ENCODE data around the gene FUBP3. TPM values are rescaled to one million over a fixed set of nuclear protein-coding genes. Genes with fewer than 3 reads are reported as not detected.

The FUBP3 gene
- total RNA-seq, 4 donors from 2014 or later, result 40.6 to 64.8 (median 46.4) TPM

DNA sequence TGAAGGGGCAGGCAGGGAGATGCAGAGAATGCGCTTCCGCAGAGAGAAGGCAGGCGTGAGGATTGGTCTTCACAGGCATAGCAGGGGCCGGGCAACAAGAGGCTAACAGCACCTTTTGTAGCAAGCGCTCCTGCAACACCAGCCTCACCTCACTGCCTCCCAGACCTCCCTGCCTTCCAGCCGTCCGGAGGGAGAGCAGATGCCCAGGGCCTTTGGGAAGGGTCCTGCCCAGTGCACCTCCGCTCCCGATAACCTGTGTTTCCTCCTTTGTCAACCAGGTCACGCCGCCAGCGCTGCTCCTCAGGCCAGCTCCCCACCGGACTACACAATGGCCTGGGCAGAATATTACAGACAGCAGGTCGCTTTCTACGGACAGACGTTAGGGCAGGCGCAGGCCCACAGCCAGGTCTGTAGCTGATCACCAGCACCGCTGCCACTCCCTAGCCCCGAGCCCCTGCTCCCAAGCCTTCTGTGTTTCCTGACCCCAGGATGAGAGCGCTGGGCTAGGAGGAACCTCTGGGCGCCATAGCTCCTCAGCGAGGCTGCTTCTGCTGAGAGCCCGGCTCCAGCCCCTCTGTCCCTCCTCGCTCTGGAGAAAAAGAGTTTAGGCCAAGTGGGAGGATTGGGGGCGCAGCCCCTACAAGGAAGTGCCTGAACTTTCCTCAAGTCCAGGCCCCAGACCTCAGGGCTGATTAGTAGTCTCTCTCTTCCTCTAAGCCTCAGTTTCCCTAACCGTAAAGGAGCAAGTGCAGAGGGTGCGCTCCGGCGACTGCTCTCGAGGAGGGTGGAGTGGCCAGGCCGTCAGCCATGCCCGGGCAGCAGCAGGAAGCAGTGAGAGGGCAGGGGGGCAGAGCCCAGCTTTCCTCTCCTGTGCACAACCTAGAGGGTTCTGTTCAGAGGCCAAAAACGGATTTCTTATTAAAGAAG is 56.6 kb downstream of the FUBP3 start:
- DNase-seq (ENCODE audit: extremely low spot score), result no peak
- TF ChIP-seq POLR2A (IDR thresholded peaks at IDR 0.05; ENCODE audit: low read depth), result no peak
- H3K27ac ChIP-seq (replicated peaks in 1 of 4), result no peak overlapping the region
- peaks cover 0 to 3% (median 0%) of the 10 kb centered on the region in 4 donors for H3K4me1 ChIP-seq
- no peaks in the 10 kb centered on the region for H3K9me3 ChIP-seq
- intact Hi-C loops (cut with DNase I), result no loop called here
- no peak overlapping the region for H3K4me3 ChIP-seq
- H3K36me3 ChIP-seq, result peaks cover 55 to 74% (median 73%) of the 10 kb centered on the region in 4 donors
- H3K27me3 ChIP-seq, result no peaks in the 10 kb centered on the region
- 93% methylated on average over 28 of the region's 33 CpGs for WGBS

DNA sequence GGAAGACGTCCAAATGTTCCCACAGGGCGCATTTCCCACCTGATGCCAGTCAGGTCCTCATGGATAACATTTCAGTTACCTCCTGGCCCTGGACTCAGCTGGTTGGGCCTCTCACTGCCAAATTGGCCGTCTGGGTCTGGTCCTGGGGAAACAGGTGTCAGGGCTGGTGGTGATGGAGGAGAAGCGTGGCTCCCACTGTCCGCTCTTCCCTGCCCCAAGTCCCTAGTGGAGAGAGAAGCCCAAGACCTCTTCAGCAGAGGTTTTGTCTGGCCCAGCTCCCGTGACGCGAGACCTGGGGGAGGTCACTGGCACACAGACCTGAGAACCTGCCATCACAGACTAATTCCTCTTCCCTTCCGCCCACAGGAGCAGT is 57.3 kb downstream of the FUBP3 start:
- TF ChIP-seq EP300 (IDR thresholded peaks at IDR 0.05) (no peak), POLR2A (IDR thresholded peaks at IDR 0.05; ENCODE audit: low read depth) (no peak), POLR2AphosphoS5 (IDR thresholded peaks at IDR 0.05) (no peak)
- TF ChIP-seq, protein P1, sequence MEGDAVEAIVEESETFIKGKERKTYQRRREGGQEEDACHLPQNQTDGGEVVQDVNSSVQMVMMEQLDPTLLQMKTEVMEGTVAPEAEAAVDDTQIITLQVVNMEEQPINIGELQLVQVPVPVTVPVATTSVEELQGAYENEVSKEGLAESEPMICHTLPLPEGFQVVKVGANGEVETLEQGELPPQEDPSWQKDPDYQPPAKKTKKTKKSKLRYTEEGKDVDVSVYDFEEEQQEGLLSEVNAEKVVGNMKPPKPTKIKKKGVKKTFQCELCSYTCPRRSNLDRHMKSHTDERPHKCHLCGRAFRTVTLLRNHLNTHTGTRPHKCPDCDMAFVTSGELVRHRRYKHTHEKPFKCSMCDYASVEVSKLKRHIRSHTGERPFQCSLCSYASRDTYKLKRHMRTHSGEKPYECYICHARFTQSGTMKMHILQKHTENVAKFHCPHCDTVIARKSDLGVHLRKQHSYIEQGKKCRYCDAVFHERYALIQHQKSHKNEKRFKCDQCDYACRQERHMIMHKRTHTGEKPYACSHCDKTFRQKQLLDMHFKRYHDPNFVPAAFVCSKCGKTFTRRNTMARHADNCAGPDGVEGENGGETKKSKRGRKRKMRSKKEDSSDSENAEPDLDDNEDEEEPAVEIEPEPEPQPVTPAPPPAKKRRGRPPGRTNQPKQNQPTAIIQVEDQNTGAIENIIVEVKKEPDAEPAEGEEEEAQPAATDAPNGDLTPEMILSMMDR (IDR thresholded peaks at IDR 0.05), result no peak
- no peak overlapping the region for H3K4me3 ChIP-seq
- no peaks in the 10 kb centered on the region for H3K4me1 ChIP-seq
- no peak for DNase-seq (ENCODE audit: extremely low spot score)
- no peaks in the 10 kb centered on the region for H3K27me3 ChIP-seq
- intact Hi-C loops (cut with DNase I), result no loop called here
- 86% methylated on average over 9 of the region's 9 CpGs for WGBS
- peaks cover 48 to 67% (median 66%) of the 10 kb centered on the region in 4 donors for H3K36me3 ChIP-seq
- no peaks in the 10 kb centered on the region for H3K9me3 ChIP-seq
- H3K27ac ChIP-seq (replicated peaks in 1 of 4), result no peak overlapping the region

DNA sequence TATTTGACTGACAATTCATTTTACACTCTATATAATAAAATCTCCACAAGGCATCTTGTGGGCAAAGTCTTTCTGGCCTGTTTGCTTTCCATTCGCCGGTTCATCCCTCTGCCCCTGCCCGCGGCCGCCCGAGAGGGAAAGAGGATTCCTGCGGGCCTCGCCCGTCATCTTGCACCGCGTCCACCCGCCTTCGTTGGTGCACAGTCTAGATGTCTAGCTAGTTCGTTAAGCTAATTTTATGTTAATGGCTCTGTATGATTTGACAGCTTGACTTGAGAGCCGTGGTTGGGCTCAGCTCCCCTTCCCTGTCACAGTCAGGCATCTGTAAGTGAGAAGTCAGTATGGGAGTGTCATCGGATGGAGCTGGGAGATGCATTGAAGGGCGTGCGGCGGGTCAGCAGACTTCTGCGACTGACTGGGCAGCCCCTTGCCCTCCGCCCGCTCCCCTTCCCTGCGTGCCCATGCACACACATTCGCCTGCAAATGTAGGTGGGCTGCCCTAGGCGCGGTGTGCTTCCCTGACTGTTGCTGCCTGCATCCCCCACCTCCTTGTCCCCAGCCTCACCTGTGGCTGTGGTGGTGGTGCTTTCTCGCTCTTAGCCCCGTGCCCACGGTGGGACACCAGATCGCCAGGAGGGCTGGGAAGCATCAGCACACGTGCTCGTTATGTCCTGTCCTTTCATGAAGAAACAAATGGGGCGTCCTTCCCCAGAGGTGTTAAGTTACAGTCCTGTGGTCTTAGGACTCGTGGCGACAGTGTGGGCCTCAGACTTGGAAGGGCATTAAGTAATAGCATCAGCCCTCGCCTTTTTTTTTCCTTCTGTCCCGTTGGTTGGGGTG is 59.1 kb downstream of the FUBP3 start:
- TF ChIP-seq, protein P1 (IDR thresholded peaks at IDR 0.05), result no peak
- TF ChIP-seq POLR2AphosphoS5 (IDR thresholded peaks at IDR 0.05) (no peak), POLR2A (IDR thresholded peaks at IDR 0.05; ENCODE audit: low read depth) (no peak), EP300 (IDR thresholded peaks at IDR 0.05) (no peak)
- no peak for DNase-seq (ENCODE audit: extremely low spot score)
- intact Hi-C loops (cut with DNase I), result no loop called here
- Histone ChIP-seq H3K36me3 (peaks cover 31 to 49% (median 48%) of the 10 kb centered on the region in 4 donors), H3K27ac (replicated peaks in 1 of 4) (no peak overlapping the region), H3K27me3 (no peaks in the 10 kb centered on the region), H3K4me3 (no peak overlapping the region), H3K4me1 (no peaks in the 10 kb centered on the region), H3K9me3 (no peaks in the 10 kb centered on the region)
- WGBS, result 85% methylated on average over 33 of the region's 37 CpGs

DNA sequence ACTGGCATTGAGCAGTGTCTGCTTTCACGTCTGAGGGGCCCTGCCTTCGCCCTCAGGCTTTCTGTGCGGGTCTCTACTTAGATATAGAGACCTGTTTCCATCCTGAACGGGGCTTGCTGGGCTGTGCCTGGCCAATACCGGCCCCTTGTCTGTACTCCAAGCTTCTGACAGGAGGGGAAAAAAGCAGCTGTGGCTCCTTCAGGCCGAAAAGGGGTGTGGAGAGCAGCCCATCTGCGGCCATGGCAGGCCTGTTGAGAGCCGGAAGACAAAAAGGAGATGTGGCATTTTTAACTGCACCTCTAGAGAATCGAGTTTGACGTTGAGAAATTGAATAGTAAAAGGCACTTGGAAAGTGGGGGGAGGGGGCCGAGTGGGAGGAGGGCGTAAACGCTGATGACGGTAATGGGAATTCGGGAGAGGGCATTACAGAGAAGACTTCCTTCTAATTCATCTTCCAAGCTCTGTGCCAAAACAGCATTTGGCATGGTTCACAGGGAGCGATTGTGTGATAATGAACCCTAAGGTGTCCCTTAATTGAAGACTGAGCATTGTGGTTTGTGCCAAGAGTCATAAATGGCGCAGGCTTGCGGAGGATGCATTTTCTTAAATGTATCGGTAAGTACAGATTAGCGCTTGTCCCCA is 59.9 kb downstream of the FUBP3 start:
- 67% methylated on average over 20 of the region's 20 CpGs for WGBS
- Histone ChIP-seq H3K36me3 (peaks cover 24 to 41% (median 40%) of the 10 kb centered on the region in 4 donors), H3K4me3 (no peak overlapping the region), H3K27ac (replicated peaks in 1 of 4) (no peak overlapping the region), H3K4me1 (no peaks in the 10 kb centered on the region), H3K9me3 (no peaks in the 10 kb centered on the region), H3K27me3 (no peaks in the 10 kb centered on the region)
- intact Hi-C loops (cut with DNase I), result no loop called here
- DNase-seq (ENCODE audit: extremely low spot score), result no peak
- TF ChIP-seq POLR2AphosphoS5 (IDR thresholded peaks at IDR 0.05) (no peak), EP300 (IDR thresholded peaks at IDR 0.05) (no peak), POLR2A (IDR thresholded peaks at IDR 0.05; ENCODE audit: low read depth) (no peak)
- TF ChIP-seq, protein P1 (IDR thresholded peaks at IDR 0.05), result no peak
